HG02763 (cell line): ENCODE results near the gene C11orf24.
"Not testable (repeated sequence)": the region's sequence is repeated elsewhere in the genome, so short reads cannot be mapped to it uniquely, and the experiment has no call there.

Experiments used
- ATAC-seq: cut with Tn5 transposase; IDR thresholded peaks from one replicate; pipeline ENCODE4 v1.9.1; 2021; ENCODE audit warnings: mild to moderate bottlenecking, moderate library complexity; ENCODE audit not compliant: unreplicated experiment

The C11orf24 gene

GRCh38 chr11:68299517-68299879 lies 27.7 kb upstream of the C11orf24 start:
- not testable (repeated sequence) for ATAC-seq

GRCh38 chr11:68298659-68299516 lies 27.1 kb upstream of the C11orf24 start:
- no peak for ATAC-seq

GRCh38 chr11:68297812-68298658 lies 26.3 kb upstream of the C11orf24 start:
- no peak for ATAC-seq

- no peak for ATAC-seq
Observed at GRCh38 chr11:68297494-68297811, 25.7 kb upstream of the C11orf24 start.

GRCh38 chr11:68297052-68297378 lies 25.2 kb upstream of the C11orf24 start:
- ATAC-seq, result no peak

GRCh38 chr11:68296344-68297051 lies 24.7 kb upstream of the C11orf24 start:
- no peak for ATAC-seq

- ATAC-seq, result no peak
Observed at GRCh38 chr11:68295940-68296339, 24.2 kb upstream of the C11orf24 start.

- ATAC-seq, result no peak
Observed at GRCh38 chr11:68295271-68295670, 23.5 kb upstream of the C11orf24 start.

GRCh38 chr11:68293708-68294107 lies 21.9 kb upstream of the C11orf24 start:
- no peak for ATAC-seq

GRCh38 chr11:68289456-68289855 lies 17.7 kb upstream of the C11orf24 start:
- no peak for ATAC-seq

GRCh38 chr11:68287419-68287818 lies 15.6 kb upstream of the C11orf24 start:
- ATAC-seq, result no peak

GRCh38 chr11:68284588-68284987 lies 12.8 kb upstream of the C11orf24 start:
- ATAC-seq, result not testable (repeated sequence)

GRCh38 chr11:68282861-68283230 lies 11.1 kb upstream of the C11orf24 start:
- ATAC-seq, result no peak

GRCh38 chr11:68282141-68282860 lies 10.5 kb upstream of the C11orf24 start:
- no peak for ATAC-seq

- no peak for ATAC-seq
Observed at GRCh38 chr11:68279676-68280075, 7.9 kb upstream of the C11orf24 start.

- ATAC-seq, result no peak
Observed at GRCh38 chr11:68276861-68277260, 5.1 kb upstream of the C11orf24 start.

- no peak for ATAC-seq
Observed at GRCh38 chr11:68275721-68276507, 4.1 kb upstream of the C11orf24 start.

GRCh38 chr11:68274306-68274705 lies 2.5 kb upstream of the C11orf24 start:
- no peak for ATAC-seq

GRCh38 chr11:68273026-68273738 lies 1.4 kb upstream of the C11orf24 start:
- no peak for ATAC-seq
